HG02840 (cell line): ENCODE data around the gene GCAT.
A peak's percentile ranks its signal among the peaks of the same experiment; 100 is the strongest.

Experiments used
- ATAC-seq: cut with Tn5 transposase; IDR thresholded peaks from one replicate; pipeline ENCODE4 v1.9.1; 2021; ENCODE audit warnings: mild to moderate bottlenecking, moderate library complexity, moderate number of reproducible peaks; ENCODE audit not compliant: unreplicated experiment, low FRiP score

GCAT gene

DNA sequence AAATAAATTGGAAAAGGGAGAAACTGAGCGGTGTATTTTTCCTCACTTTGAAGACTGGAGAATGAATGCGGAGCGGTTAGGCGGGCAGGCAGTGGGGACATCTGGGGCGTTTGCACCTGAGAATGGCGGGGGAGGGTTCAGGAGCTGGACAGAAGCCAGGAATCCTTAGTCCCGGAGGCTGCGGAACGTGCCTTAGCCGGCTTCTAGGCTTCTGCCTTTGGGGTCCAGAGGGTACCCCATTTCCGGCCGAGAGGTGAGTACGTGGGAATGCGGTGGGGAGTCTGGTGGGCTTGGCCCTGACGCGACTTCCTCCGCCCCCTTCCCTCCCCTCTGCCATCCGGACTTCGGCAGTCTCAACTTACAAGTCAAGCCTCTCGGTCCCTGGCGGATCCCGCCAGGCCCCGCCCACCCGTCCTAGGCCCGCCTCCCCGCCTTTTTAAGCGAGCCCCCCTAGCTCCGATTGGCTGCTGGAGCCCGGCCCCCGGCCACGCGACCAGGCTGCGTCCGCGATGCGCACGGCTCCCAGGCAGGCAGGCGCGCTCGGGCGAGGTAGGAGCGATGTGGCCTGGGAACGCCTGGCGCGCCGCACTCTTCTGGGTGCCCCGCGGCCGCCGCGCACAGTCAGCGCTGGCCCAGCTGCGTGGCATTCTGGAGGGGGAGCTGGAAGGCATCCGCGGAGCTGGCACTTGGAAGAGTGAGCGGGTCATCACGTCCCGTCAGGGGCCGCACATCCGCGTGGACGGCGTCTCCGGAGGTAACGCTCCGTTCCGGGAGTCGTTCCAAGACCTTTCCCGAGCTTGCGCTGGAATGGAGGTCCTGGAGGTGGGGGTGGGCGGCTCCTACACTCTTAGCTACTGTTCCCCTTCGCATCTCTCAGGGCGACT lies at the start of gene GCAT:
GCAT (plus strand) TSS at position 525 of the 884 bp plus-strand sequence; CDS start at position 559, 34 bp downstream.
- peak; percentile 77 for ATAC-seq

- ATAC-seq: no peak
These were observed 49.0 kb upstream of the GCAT start for GRCh38 chr22:37758694-37759093.

DNA sequence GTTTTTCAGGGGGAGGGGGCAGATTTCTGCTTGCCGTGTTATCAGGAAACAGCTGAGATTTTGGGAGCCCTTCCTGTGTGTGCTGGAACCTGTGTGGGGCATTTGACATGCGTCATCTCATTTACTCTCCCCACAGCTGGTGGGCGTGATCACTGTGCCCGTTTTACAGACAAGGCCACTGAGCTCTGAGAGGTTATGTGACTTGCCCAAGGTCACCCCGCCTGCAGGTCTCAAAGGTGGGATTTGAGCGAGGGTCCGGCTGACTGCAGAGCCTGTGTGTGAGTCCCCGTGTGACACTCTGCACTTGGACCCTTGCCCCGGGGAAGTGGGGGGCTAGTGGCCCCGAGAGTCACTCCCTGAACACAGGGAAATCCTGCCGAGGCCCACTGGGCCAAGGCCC lies 48.5 kb upstream of the GCAT start:
- no peak for ATAC-seq

GRCh38 chr22:37760152-37760551 lies 47.6 kb upstream of the GCAT start:
- ATAC-seq: no peak

DNA sequence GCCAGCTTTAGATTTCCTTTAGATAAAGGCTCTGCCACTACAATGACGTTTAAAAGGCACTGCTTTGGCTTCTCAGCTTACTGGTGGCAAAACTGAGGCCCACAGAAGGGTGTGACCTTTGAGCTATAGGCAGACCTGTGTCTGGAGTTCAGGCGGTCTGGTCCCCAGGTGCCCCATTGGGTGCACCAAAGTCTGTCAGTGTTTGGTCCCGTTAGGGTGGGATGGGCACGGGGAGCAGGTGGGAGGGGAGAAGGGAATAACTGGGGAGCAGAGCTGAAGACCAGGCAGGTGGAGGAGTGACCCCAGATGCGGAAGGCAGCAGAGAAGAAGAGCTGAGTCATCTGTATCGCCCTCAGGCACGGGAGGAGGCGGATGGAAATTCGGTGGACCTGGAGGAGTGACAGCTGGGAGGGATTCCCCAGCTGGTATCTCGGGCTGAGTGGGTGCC lies 45.3 kb upstream of the GCAT start:
- no peak for ATAC-seq

- ATAC-seq: no peak
These were observed 44.7 kb upstream of the GCAT start for GRCh38 chr22:37763012-37763411.

- no peak for ATAC-seq
These were observed 44.1 kb upstream of the GCAT start for GRCh38 chr22:37763652-37764051.

GRCh38 chr22:37764622-37765021 lies 43.1 kb upstream of the GCAT start:
- ATAC-seq: no peak

DNA sequence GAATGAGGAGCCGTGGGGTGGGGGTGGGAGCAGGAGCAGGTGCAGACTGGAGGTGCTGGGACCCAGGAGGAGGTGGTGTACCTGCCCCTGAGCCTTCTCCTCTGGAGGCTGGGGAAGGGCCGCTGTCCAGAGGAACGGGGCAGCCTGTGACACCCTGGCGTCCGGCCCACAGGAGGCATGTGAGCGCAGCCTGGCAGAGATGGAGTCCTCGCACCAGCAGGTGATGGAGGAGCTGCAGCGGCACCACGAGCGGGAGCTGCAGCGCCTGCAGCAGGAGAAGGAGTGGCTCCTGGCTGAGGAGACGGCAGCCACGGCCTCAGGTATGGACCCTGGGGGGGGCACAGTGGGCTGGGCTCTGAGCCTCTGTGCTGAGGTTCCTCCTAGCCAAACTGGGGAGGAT lies 42.2 kb upstream of the GCAT start:
- ATAC-seq: no peak

DNA sequence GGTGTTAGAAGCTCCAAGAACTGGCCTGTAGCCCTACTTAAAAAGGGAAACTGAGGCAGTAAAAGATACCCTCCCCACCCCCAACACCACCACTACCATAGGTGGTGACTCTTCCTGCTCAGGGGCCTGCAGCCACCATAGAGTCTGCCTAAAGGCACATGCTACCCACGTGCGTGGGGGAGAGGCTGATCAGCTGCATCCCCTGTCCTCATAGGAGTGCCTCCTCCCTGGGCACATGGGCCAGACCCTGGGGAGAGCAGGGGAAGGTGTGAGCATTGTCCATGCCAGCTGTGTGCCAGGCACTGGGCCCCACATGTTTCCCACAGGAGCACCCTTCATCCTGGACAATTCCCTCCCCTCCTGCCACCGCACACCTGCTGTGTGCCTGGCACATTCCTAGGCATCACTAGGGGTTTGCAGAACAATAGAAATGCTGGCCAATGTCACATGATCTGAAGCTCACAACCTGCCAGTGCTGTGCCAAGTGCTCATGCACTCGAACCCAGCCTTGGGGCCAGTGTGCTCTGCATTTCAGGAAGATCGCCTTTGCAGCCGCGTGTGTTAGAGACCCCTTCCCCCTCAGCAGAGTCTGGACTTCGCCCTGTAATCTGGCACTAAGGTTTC lies 41.7 kb upstream of the GCAT start:
- ATAC-seq: no peak

GRCh38 chr22:37768273-37768672 lies 39.5 kb upstream of the GCAT start:
- ATAC-seq: no peak

DNA sequence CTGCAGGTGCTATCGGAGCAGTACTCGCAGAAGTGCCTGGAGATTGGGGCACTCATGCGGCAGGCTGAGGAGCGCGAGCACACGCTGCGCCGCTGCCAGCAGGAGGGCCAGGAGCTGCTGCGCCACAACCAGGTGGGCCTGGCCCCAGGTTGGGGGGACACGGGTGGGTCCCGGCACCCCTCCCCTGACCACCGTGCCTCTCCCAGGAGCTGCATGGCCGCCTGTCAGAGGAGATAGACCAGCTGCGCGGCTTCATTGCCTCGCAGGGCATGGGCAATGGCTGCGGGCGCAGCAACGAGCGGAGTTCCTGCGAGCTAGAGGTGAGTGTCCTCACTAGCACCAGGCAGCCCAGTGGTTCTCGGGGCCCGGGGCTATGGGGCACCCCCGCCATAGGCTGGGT lies 38.7 kb upstream of the GCAT start:
- no peak for ATAC-seq

DNA sequence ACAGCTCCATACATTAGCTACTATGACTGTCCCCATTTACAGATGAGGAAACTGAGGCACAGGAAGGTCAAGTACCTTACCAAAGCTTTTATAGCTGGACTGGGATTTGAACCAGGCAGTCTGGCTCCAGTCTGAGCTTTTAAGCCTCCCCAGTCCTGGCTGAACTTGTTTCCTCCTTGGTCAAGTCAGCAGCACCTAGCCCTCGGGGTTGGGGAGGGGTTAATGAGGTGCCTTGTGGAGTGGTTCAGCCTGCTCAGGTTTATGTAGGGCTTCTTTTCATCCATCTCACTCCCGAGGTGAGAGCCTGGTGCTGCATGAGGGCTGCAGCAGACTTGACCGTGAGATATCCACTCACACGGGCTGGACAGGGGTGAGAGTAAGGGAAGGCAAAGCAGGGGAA lies 36.7 kb upstream of the GCAT start:
- no peak for ATAC-seq

DNA sequence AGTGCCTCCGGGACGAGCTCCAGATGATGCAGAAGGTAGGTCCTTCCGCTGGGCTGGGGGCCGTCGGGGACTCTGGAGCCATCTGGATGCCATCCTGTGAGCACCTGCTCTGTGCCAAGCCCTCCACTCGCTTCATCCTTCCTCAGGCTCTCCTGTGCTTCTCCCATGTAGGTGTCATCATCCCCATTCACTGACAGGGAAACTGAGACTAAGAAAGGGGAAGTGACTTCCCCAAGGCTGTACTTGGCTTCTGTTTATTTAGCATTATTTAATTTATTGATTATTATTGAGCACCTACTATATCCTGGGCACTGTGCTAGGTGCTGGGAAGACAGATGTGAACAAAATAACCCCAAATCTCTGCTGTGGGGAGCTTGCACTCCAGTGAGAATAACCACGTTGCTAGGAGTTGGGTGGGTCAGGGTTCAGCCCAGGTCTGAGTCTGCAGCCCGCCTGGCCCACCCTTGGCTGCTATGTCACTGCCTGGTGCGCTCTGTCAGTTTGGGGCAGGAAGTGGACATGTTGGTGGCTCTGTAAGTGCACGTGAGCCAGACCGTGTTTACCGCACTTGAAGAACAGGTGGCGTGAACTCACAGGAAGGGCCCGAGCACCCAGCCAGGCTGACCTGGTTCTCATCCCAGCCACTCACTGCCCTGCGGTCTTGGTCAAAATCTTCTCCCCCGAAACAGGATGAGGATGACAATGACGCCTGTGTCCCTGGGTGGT lies 35.9 kb upstream of the GCAT start:
- ATAC-seq: no peak

- no peak for ATAC-seq
These were observed 33.0 kb upstream of the GCAT start for GRCh38 chr22:37774728-37775127.

DNA sequence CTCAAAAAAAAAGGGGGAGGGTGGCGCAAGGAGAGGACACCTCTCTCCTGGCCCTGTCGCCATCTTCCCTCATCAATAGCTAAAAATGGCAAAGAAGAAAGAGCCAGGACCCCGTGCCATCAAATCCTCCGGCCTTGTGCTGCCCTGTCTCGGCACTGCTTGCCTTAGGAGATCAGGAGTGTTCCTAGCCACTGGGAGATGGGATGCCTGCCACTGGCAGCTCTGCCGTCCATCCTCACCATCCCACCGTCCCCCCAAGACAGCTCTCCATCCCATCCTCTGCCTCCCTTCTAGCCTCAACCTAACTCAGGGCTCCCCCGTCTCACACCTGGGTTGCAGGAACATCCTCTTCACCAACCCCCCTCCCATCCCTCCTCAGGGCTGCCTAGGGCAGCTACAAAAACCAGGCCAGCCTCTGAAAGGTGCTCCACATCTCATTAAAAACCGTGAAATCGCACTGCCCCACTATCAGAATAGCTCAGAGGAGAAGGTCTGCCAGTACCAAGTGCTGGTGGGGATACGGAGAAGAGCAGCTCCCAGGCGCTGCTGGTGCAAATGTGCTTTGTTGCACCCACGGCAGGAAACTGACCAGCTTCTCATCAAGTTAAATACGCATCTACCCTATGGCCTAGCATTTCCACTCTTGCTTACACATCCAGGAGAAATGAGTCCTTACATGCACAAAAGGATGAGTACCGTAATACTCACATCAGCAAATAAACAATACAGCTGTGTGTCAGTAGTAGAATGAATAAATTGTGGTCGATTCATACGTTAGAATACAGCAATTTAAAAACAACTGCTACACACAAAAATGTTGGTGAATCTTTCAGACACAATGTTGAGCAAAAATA lies 31.7 kb upstream of the GCAT start:
- ATAC-seq: no peak

DNA sequence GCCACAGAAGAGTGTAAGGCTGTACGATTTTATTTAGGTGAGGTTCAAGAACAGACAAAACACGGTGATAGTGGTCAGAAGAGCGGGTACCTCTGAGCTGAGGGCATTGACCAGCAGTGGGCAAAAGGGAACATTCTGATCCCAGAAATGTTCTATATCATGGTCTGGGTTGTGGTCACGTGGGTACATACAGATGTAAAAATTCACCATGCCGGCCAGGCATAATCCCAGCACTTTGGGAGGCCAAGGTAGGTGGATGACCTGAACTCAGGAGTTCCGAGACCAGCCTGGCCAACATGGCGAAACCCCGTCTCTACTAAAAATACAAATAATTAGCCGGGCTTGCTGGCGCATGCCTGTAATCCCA lies 31.1 kb upstream of the GCAT start:
- no peak for ATAC-seq

- ATAC-seq: no peak
These were observed 30.5 kb upstream of the GCAT start for GRCh38 chr22:37777122-37777687.

DNA sequence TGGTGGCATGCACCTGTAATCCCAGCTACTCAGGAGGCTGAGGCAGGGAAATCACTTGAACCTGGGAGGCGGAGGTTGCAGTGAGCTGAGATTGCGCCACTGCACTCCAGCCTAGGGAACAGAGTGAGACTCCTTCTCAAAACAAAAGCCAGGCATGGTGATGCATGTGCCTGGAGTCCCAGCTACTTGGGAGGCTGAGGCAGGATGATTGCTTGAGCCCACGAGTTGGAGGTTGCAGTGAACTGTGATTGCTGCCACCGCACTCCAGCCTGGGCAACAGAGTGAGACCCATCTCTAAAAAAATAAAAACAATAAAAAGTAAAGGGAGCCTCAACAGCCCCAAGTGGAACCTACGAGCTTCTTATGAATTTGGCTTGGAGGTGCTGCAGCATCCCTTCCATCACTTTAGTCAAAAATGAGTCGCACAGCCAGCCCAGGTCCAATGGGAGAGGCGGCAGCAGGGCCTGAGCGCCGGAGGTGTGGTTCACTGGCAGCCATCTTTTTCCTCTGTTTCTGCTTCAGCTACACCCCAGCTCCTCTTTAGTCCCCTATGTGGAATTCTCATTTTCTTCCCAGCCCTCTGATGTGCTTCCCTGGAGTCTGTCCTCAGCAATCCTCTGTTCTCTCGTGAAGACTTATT lies 29.2 kb upstream of the GCAT start:
- ATAC-seq: no peak
